ENCODE results near the gene HES4.

- TF ChIP-seq CTCF (IDR thresholded peaks at IDR 0.05 in 2 of 3, conservative IDR thresholded peaks at IDR 0.05 in 1 of 3; ENCODE audit: borderline replicate concordance in 1 of 3, insufficient read depth in 1 of 3, low read depth in 2 of 3, low read length in 2 of 3) (no peak), CEBPB (IDR thresholded peaks at IDR 0.05; ENCODE audit: low read depth) (no peak), POLR2AphosphoS5 (IDR thresholded peaks at IDR 0.05; ENCODE audit: low read depth, low read length) (no peak), EZH2 (IDR thresholded peaks at IDR 0.05) (no peak), JUND (IDR thresholded peaks at IDR 0.05) (no peak), YY1 (IDR thresholded peaks at IDR 0.05; ENCODE audit: extremely low read depth, insufficient replicate concordance, low read depth, low read length) (no peak), ZFX (IDR thresholded peaks at IDR 0.05) (no peak), SRF (IDR thresholded peaks at IDR 0.05; ENCODE audit: low read depth) (no peak), TCF7L2 (IDR thresholded peaks at IDR 0.05; ENCODE audit: borderline replicate concordance, extremely low read depth, insufficient read depth, insufficient read length) (no peak), POLR2A (IDR thresholded peaks at IDR 0.05; ENCODE audit: borderline replicate concordance, extremely low read depth, insufficient read depth, insufficient read length) (no peak), ATF3 (IDR thresholded peaks at IDR 0.05) (no peak), SP1 (IDR thresholded peaks at IDR 0.05; ENCODE audit: low read depth) (no peak), EZH2phosphoT487 (IDR thresholded peaks at IDR 0.05; ENCODE audit: borderline replicate concordance) (no peak), ZNF274 (IDR thresholded peaks at IDR 0.05; ENCODE audit: low read depth, low read length) (no peak)
Measured at GRCh38 chr1:1041092-1041523, 41.2 kb upstream of the HES4 start.

Data from HCT116 (cell line).